B cell (primary cell): ENCODE results near the gene CREB3L1. TPM values are rescaled to one million over a fixed set of nuclear protein-coding genes. Genes with fewer than 3 reads are reported as not detected.

Source experiments
- ATAC-seq: fragments of 200-7000 bp; cut with Tn5 transposase; one replicate; pipeline ENCODE4 v1.10.0; 2021; ENCODE audit warnings: low read depth, mild to moderate bottlenecking, moderate number of reproducible peaks, moderate library complexity
- CTCF ChIA-PET: fragments of 350-600 bp; sonication (Branson Sonifier 250); formaldehyde crosslinking; loops from one replicate; lab custom pipeline; 2021; ENCODE audit warnings: antibody characterized with exemption, inconsistent platforms; lab: Charles Lee
- POLR2A ChIA-PET: fragments of 350-600 bp; sonication (Branson Sonifier 250); formaldehyde crosslinking; loops from one replicate; lab custom pipeline; 2021; ENCODE audit warnings: antibody characterized with exemption; lab: Charles Lee
- DNase-seq: peaks from one replicate; pipeline ENCODE4 v3.0.0; 2013
- H2AFZ ChIP-seq: 2 replicates; pipeline ENCODE4 v1.6.1; 2012; ENCODE audit warnings: mild to moderate bottlenecking, low read depth, low read length; ENCODE audit not compliant: insufficient read depth, poor library complexity, severe bottlenecking
- H3K27ac ChIP-seq, 2 donors: 1 replicate in 1 of 2; 2 replicates in 1 of 2; pipeline ENCODE4 v1.5.1; 2012 to 2013; ENCODE audit warnings: low read length in 2 of 2, mild to moderate bottlenecking in 2 of 2, moderate library complexity in 1 of 2
- H3K27me3 ChIP-seq, 4 experiments: fragments of 200-600 bp in 1 of 4; sonication (generic) in 1 of 4; replicated peaks in 1 of 4; 1 replicate in 2 of 4; 2 replicates in 2 of 4; pipeline versions ENCODE4 v1.6.1 to v1.7.0; 2013 to 2016; ENCODE audit warnings: low read length in 3 of 4, mild to moderate bottlenecking in 2 of 4, mixed read lengths in 1 of 4, moderate library complexity in 1 of 4; ENCODE audit not compliant: insufficient read depth in 4 of 4, control insufficient read depth in 3 of 4; ENCODE audit errors: control extremely low read depth in 1 of 4
- H3K36me3 ChIP-seq, 2 experiments: replicated peaks in 1 of 2; 1 replicate in 1 of 2; 2 replicates in 1 of 2; pipeline versions ENCODE4 v1.6.1 to v1.7.1; 2013; ENCODE audit warnings: low read length in 1 of 2; ENCODE audit not compliant: insufficient read depth in 2 of 2, control insufficient read depth in 1 of 2; ENCODE audit errors: control extremely low read depth in 1 of 2, extremely low read depth in 1 of 2
- H3K4me1 ChIP-seq, 2 donors: fragments of 200-600 bp in 1 of 2; sonication (generic) in 1 of 2; 1 replicate in 1 of 2; 2 replicates in 1 of 2; pipeline versions ENCODE4 v1.5.1 to v1.6.1; 2013 to 2017; ENCODE audit warnings: low read length in 2 of 2; ENCODE audit not compliant: control insufficient read depth in 2 of 2, insufficient read depth in 2 of 2
- H3K4me2 ChIP-seq: replicated peaks from 2 replicates; pipeline ENCODE3; 2012; ENCODE audit warnings: mild to moderate bottlenecking, low read depth, low read length; ENCODE audit not compliant: poor library complexity, severe bottlenecking
- H3K4me3 ChIP-seq, 5 experiments: fragments of 200-600 bp in 1 of 5; sonication (generic) in 1 of 5; 1 replicate in 3 of 5; 2 replicates in 2 of 5; pipeline versions ENCODE4 v1.5.1 to v1.7.0; 2011 to 2016; ENCODE audit warnings: low read length in 4 of 5, mild to moderate bottlenecking in 4 of 5, low read depth in 2 of 5, control low read depth in 1 of 5, moderate library complexity in 1 of 5; ENCODE audit not compliant: insufficient read depth in 1 of 5; ENCODE audit errors: control extremely low read depth in 1 of 5, extremely low read depth in 1 of 5
- H3K79me2 ChIP-seq: fragments of 200-600 bp; sonication (generic); one replicate; pipeline ENCODE4 v1.6.0; 2016; ENCODE audit warnings: low read length; ENCODE audit not compliant: control insufficient read depth, insufficient read depth
- H3K9ac ChIP-seq: fragments of 200-600 bp; sonication (generic); 2 replicates; pipeline ENCODE4 v1.6.1; 2017; ENCODE audit warnings: mild to moderate bottlenecking, low read length, moderate library complexity
- H3K9me3 ChIP-seq, 3 donors: one replicate each; pipeline versions ENCODE4 v1.6.1 to v1.7.1; 2013; ENCODE audit warnings: low read length in 2 of 3; ENCODE audit not compliant: control insufficient read depth in 2 of 3, insufficient read depth in 1 of 3; ENCODE audit errors: control extremely low read depth in 1 of 3
- H4K20me1 ChIP-seq: 2 replicates; pipeline ENCODE4 v1.6.0; 2012; ENCODE audit warnings: mild to moderate bottlenecking, low read length; ENCODE audit not compliant: insufficient read depth, control insufficient read depth, poor library complexity, severe bottlenecking
- H3K27ac Mint-ChIP-seq: one replicate; pipeline ENCODE4 v1.8.0; 2021; ENCODE audit warnings: mixed read lengths
- H3K27me3 Mint-ChIP-seq: one replicate; pipeline ENCODE4 v1.8.0; 2021; ENCODE audit warnings: mixed read lengths
- H3K4me1 Mint-ChIP-seq: one replicate; pipeline ENCODE4 v1.8.0; 2021; ENCODE audit warnings: mixed read lengths
- H3K4me3 Mint-ChIP-seq: one replicate; pipeline ENCODE4 v1.8.0; 2021; ENCODE audit warnings: mixed read lengths
- H3K9me3 Mint-ChIP-seq: one replicate; pipeline ENCODE4 v1.8.0; 2022; ENCODE audit warnings: mixed read lengths; ENCODE audit not compliant: insufficient read depth
- CTCF ChIP-seq: fragments of 200-600 bp; IDR thresholded peaks from one replicate; pipeline ENCODE4 v1.8.0; 2022; ENCODE audit warnings: antibody characterized with exemption, mild to moderate bottlenecking
- EZH2 ChIP-seq: IDR thresholded peaks from 2 replicates; pipeline ENCODE4 v1.6.1; 2012; ENCODE audit warnings: borderline replicate concordance, low read depth, mild to moderate bottlenecking, moderate library complexity, low read length; ENCODE audit not compliant: insufficient read depth, poor library complexity, severe bottlenecking
- WGBS: methylation state at CpG from one replicate; pipeline ENCODE4 v1.1.5; 2013; ENCODE audit warnings: missing lambda C conversion rate; ENCODE audit not compliant: insufficient coverage; 5-methylcytosine and 5-hydroxymethylcytosine counted together
- intact Hi-C: fragments of 100-400 bp; cut with micrococcal nuclease; formaldehyde crosslinking; loops from one replicate; pipeline ENCODE4 v1.10.0; 2022
- polyA plus RNA-seq: library from polyadenylated mRNA; depleted of rRNA; stranded (reverse); fragments of >200 nt; gene quantifications from 2 replicates; pipeline ENCODE4 v1.2.3, GENCODE V29; 2012
- total RNA-seq, 2 donors: library from RNA; stranded (reverse); fragments of 120-200 nt in 1 of 2; gene quantifications; 1 replicate in 1 of 2; 2 replicates in 1 of 2; pipeline versions ENCODE4 v1.2.3 to v1.2.4, GENCODE V29; 2013 to 2022

CREB3L1 gene
- total and polyA plus RNA-seq, 2 donors (not counting 1 experiment from before 2014, with no cell fraction given): not detected

- H3K79me2 ChIP-seq: no peaks in the 10 kb centered on the region
- no peak overlapping the region for H3K27ac ChIP-seq
- no peak for TF ChIP-seq CTCF
- H3K4me3 ChIP-seq: no peak overlapping the region
- peaks cover 0 to 9% (median 0%) of the 10 kb centered on the region in 3 donors for H3K9me3 ChIP-seq
- 94% methylated on average over 10 of the region's 13 CpGs for WGBS
- H3K4me3 Mint-ChIP-seq: no peak overlapping the region
- H3K4me1 Mint-ChIP-seq: peaks cover 5% of the 10 kb centered on the region
- POLR2A ChIA-PET: no interaction called here
- DNase-seq (no peak), ATAC-seq (no peak)
- no peak overlapping the region for H3K4me2 ChIP-seq
- H3K27ac Mint-ChIP-seq: no peak overlapping the region
- no peak overlapping the region for H3K9ac ChIP-seq
- H3K4me1 ChIP-seq: peaks cover 8 to 14% of the 10 kb centered on the region in 2 donors
- intact Hi-C loops: no loop called here
- no peaks in the 10 kb centered on the region for H4K20me1 ChIP-seq
- H3K27me3 ChIP-seq: peaks cover 0 to 47% (median 19%) of the 10 kb centered on the region in 4 experiments
- H2AFZ ChIP-seq: no peak overlapping the region
- H3K27me3 Mint-ChIP-seq: peaks cover 58% of the 10 kb centered on the region
- H3K36me3 ChIP-seq: no peaks in the 10 kb centered on the region
- no peaks in the 10 kb centered on the region for H3K9me3 Mint-ChIP-seq
- CTCF ChIA-PET: no interaction called here
These were observed 60.3 kb downstream of the CREB3L1 start for GRCh38 chr11:46337626-46338345.

GRCh38 chr11:46338636-46338987 is 61.1 kb downstream of the CREB3L1 start:
- Histone ChIP-seq H2AFZ (no peak overlapping the region), H3K27me3 (peaks cover 0 to 42% (median 16%) of the 10 kb centered on the region in 4 experiments), H3K4me3 (no peak overlapping the region), H3K9me3 (peaks cover 0 to 9% (median 0%) of the 10 kb centered on the region in 3 donors), H3K27ac (no peak overlapping the region), H3K9ac (no peak overlapping the region), H3K36me3 (no peaks in the 10 kb centered on the region), H3K4me1 (peaks cover 4 to 9% of the 10 kb centered on the region in 2 donors), H3K79me2 (no peaks in the 10 kb centered on the region), H4K20me1 (no peaks in the 10 kb centered on the region), H3K4me2 (no peak overlapping the region)
- H3K4me3 Mint-ChIP-seq: no peak overlapping the region
- ChIA-PET CTCF (no interaction called here), POLR2A (no interaction called here)
- intact Hi-C loops: no loop called here
- TF ChIP-seq EZH2 (no peak), CTCF (no peak)
- ATAC-seq (no peak), DNase-seq (no peak)
- WGBS: 61% methylated on average over 5 of the region's 9 CpGs
- H3K27ac Mint-ChIP-seq: no peak overlapping the region
- H3K9me3 Mint-ChIP-seq: no peaks in the 10 kb centered on the region
- peaks cover 2% of the 10 kb centered on the region for H3K4me1 Mint-ChIP-seq
- peaks cover 55% of the 10 kb centered on the region for H3K27me3 Mint-ChIP-seq
